K562 (cell line): ENCODE results near the gene LRP2. TPM values are rescaled to one million over a fixed set of nuclear protein-coding genes. Genes with fewer than 3 reads are reported as not detected.

Experiments
- E2F3 ChIP-seq: fragments of 250-450 bp; sonication (Bioruptor Pico); IDR thresholded peaks from 2 replicates; pipeline ENCODE4 v1.4.0; 2020; ENCODE audit warnings: mild to moderate bottlenecking
- E2F5 ChIP-seq: sonication (generic); formaldehyde crosslinking; IDR thresholded peaks from 2 replicates; pipeline ENCODE4 v1.8.0; 2022; ENCODE audit warnings: mild to moderate bottlenecking, missing genetic modification reagents
- ETS1 ChIP-seq: conservative IDR thresholded peaks from 2 replicates; pipeline ENCODE4 v1.6.1; 2011; ENCODE audit warnings: low read depth, mild to moderate bottlenecking, low read length; ENCODE audit not compliant: control insufficient read depth
- HDAC2 ChIP-seq: fragments of 450-650 bp; IDR thresholded peaks from 2 replicates; pipeline ENCODE4 v1.6.1; 2016; ENCODE audit warnings: mild to moderate bottlenecking
- HES1 ChIP-seq: fragments of 450-650 bp; IDR thresholded peaks from 2 replicates; pipeline ENCODE4 v1.6.1; 2016; ENCODE audit warnings: low read depth, mild to moderate bottlenecking, moderate library complexity
- ILF3 ChIP-seq: fragments of 450-650 bp; IDR thresholded peaks from 2 replicates; pipeline ENCODE4 v1.6.1; 2018; ENCODE audit warnings: antibody characterized with exemption, mild to moderate bottlenecking, moderate library complexity, borderline replicate concordance
- LCOR ChIP-seq: sonication (generic); formaldehyde crosslinking; IDR thresholded peaks from 2 replicates; pipeline ENCODE4 v1.8.0; 2022; ENCODE audit warnings: mild to moderate bottlenecking, missing genetic modification reagents
- MBD1 ChIP-seq: fragments of 250-450 bp; sonication (Bioruptor Pico); IDR thresholded peaks from 2 replicates; pipeline ENCODE4 v1.8.0; 2022; ENCODE audit warnings: inconsistent platforms
- MNT ChIP-seq, 2 experiments: fragments of 450-650 bp; conservative IDR thresholded peaks; 2 replicates each; pipeline ENCODE4 v1.6.1; 2017; ENCODE audit warnings: mild to moderate bottlenecking in 2 of 2, moderate library complexity in 2 of 2
- NONO ChIP-seq, 2 experiments: fragments of 200-400 bp in 1 of 2; fragments of 450-650 bp in 1 of 2; formaldehyde crosslinking in 1 of 2; IDR thresholded peaks; 2 replicates each; pipeline ENCODE4 v1.6.1; 2017; ENCODE audit warnings: low read depth in 2 of 2, mild to moderate bottlenecking in 2 of 2, moderate library complexity in 2 of 2, low read length in 1 of 2
- RAD51 ChIP-seq: fragments of 450-650 bp; IDR thresholded peaks from 2 replicates; pipeline ENCODE4 v1.7.1; 2016; ENCODE audit warnings: low read depth, mild to moderate bottlenecking, borderline replicate concordance
- SOX6 ChIP-seq: fragments of 450-650 bp; IDR thresholded peaks from 2 replicates; pipeline ENCODE4 v1.6.1; 2014; ENCODE audit warnings: mild to moderate bottlenecking
- SPI1 ChIP-seq: IDR thresholded peaks from 2 replicates; pipeline ENCODE4 v1.6.1; 2011; ENCODE audit warnings: low read depth, low read length, control low read depth, borderline replicate concordance
- UBTF ChIP-seq, 2 experiments: IDR thresholded peaks; 2 replicates each; pipeline ENCODE4 v1.6.1; 2012; ENCODE audit warnings: improper control_type of control experiment in 2 of 2, low read depth in 2 of 2, low read length in 2 of 2, borderline replicate concordance in 1 of 2
- XRCC5 ChIP-seq: fragments of 200-400 bp; formaldehyde crosslinking; IDR thresholded peaks from 2 replicates; pipeline ENCODE4 v1.6.1; 2017; ENCODE audit warnings: low read depth, mild to moderate bottlenecking, low read length
- ZNF140 ChIP-seq: fragments of 250-450 bp; sonication (Bioruptor Pico); IDR thresholded peaks from 2 replicates; pipeline ENCODE4 v1.8.0; 2021; ENCODE audit warnings: moderate library complexity, mild to moderate bottlenecking, inconsistent platforms
- ZNF354B ChIP-seq: fragments of 250-450 bp; sonication (Bioruptor Pico); IDR thresholded peaks from 2 replicates; pipeline ENCODE4 v1.4.0; 2020
- ZNF707 ChIP-seq: fragments of 250-450 bp; sonication (Bioruptor Pico); conservative IDR thresholded peaks from 2 replicates; pipeline ENCODE4 v1.8.0; 2022; ENCODE audit warnings: inconsistent platforms, mild to moderate bottlenecking, moderate library complexity
- ZNF766 ChIP-seq: fragments of 200-800 bp; sonication (Bioruptor generic); conservative IDR thresholded peaks from 2 replicates; pipeline ENCODE4 v1.6.1; 2016; ENCODE audit warnings: missing genetic modification characterization, missing compliant biosample characterization
- polyA plus RNA-seq, 8 experiments: library from polyadenylated mRNA; depleted of rRNA in 4 of 8; stranded (reverse) in 5 of 8; unstranded in 3 of 8; fragments of >200 nt; fragmentation: Nextera tagmentation in 2 of 8; fragmentation: Illumina TruSeq in 1 of 8; extraction: Ambion mirVana in 2 of 8; extraction: Trizol in 1 of 8; gene quantifications; 2 replicates each; pipeline versions ENCODE4 v1.2.1 to v1.2.3, GENCODE V29; 2011 to 2014; ENCODE audit warnings: inconsistent platforms in 1 of 8, missing spikeins in 1 of 8
- total RNA-seq, 7 experiments: library from RNA; depleted of rRNA in 6 of 7; stranded (reverse); fragments of >200 nt in 6 of 7; fragmentation: Illumina TruSeq in 2 of 7; extraction: Trizol in 2 of 7; gene quantifications; 2 replicates each; pipeline versions ENCODE4 v1.2.1 to v1.2.3, GENCODE V29; 2011 to 2021; ENCODE audit warnings: low replicate concordance in 1 of 7

The LRP2 gene
- total and polyA plus RNA-seq, 9 of the 15 experiments (the other 6 are each of a cell fraction or from before 2014, with no cell fraction given), result 0.04 to 0.18 (median 0.11) TPM; not detected in 1

- TF ChIP-seq MNT (conservative IDR thresholded peaks at IDR 0.05), result peak; percentile 31 to 59; a peak in 3 of 4 replicates
- TF ChIP-seq E2F3, result no peak
- TF ChIP-seq MBD1 (CRISPR knock-in tag), result no peak
- peak; percentile 66 for TF ChIP-seq SOX6
- TF ChIP-seq ZNF766 (CRISPR knock-in tag), result peak; percentile 64
- TF ChIP-seq ETS1, result no peak
- TF ChIP-seq ZNF354B, result no peak
- no peak for TF ChIP-seq HES1
- no peak for TF ChIP-seq E2F5
- TF ChIP-seq LCOR (CRISPR knock-in tag), result no peak
- no peak for TF ChIP-seq SPI1
- no peak; the same call in 1 of the 2 replicates for TF ChIP-seq RAD51
- TF ChIP-seq NONO (IDR thresholded peaks at IDR 0.05; ENCODE audit: low read depth in 2 of 2, low read length in 1 of 2), result no peak
- TF ChIP-seq HDAC2, result peak; percentile 79
- no peak for TF ChIP-seq ZNF140 (CRISPR knock-in tag)
- TF ChIP-seq ZNF707 (CRISPR knock-in tag), result no peak
- TF ChIP-seq ILF3, result no peak
- TF ChIP-seq UBTF (IDR thresholded peaks at IDR 0.05; ENCODE audit: borderline replicate concordance in 1 of 2, low read depth in 2 of 2, low read length in 2 of 2), result no peak
- TF ChIP-seq XRCC5, result no peak
Observed at GRCh38 chr2:169129703-169130243, 232.6 kb downstream of the LRP2 start (continued).
